MM.1S (cell line): Measurements from ENCODE around the gene TRIM44.

Source experiments
- DNase-seq: peaks from one replicate; pipeline ENCODE4 v3.0.0-alpha.2; 2015
- H2AFZ ChIP-seq: fragments of 300-600 bp; sonication (generic); 2 replicates; pipeline ENCODE4 v1.6.0; 2016; ENCODE audit warnings: antibody characterized with exemption, low read length
- H3F3A ChIP-seq: fragments of 300-600 bp; sonication (generic); 2 replicates; pipeline ENCODE4 v1.6.1; 2016; ENCODE audit warnings: mild to moderate bottlenecking, antibody characterized with exemption, low read length, moderate library complexity, mixed read lengths; ENCODE audit not compliant: insufficient read depth
- H3K27ac ChIP-seq: fragments of 300-600 bp; sonication (generic); 2 replicates; pipeline ENCODE4 v1.5.1; 2016; ENCODE audit warnings: mild to moderate bottlenecking, low read length
- H3K27me3 ChIP-seq: fragments of 300-600 bp; sonication (generic); replicated peaks from 2 replicates; pipeline ENCODE4 v1.6.0; 2016; ENCODE audit warnings: low read length; ENCODE audit not compliant: insufficient read depth
- H3K36me3 ChIP-seq: fragments of 300-600 bp; sonication (generic); replicated peaks from 2 replicates; pipeline ENCODE4 v1.6.1; 2016; ENCODE audit warnings: mild to moderate bottlenecking, low read length, mixed read lengths; ENCODE audit not compliant: insufficient read depth
- H3K4me1 ChIP-seq: fragments of 300-600 bp; sonication (generic); 2 replicates; pipeline ENCODE4 v1.6.1; 2016; ENCODE audit warnings: low read length, mixed read lengths
- H3K4me2 ChIP-seq: fragments of 300-600 bp; sonication (generic); 2 replicates; pipeline ENCODE4 v1.6.0; 2016; ENCODE audit warnings: low read depth, low read length
- H3K4me3 ChIP-seq: fragments of 300-600 bp; sonication (generic); 2 replicates; pipeline ENCODE4 v1.5.1; 2016; ENCODE audit warnings: low read length, mixed read lengths
- H3K79me2 ChIP-seq: fragments of 300-600 bp; sonication (generic); 2 replicates; pipeline ENCODE4 v1.6.1; 2016; ENCODE audit warnings: mixed run types, low read length, mixed read lengths
- H3K9ac ChIP-seq: fragments of 300-600 bp; sonication (generic); 2 replicates; pipeline ENCODE4 v1.6.1; 2016; ENCODE audit warnings: low read length, mixed read lengths
- H3K9me2 ChIP-seq: fragments of 300-600 bp; sonication (generic); replicated peaks from 2 replicates; pipeline ENCODE4 v1.6.1; 2016; ENCODE audit warnings: mild to moderate bottlenecking, low read length, mixed read lengths; ENCODE audit not compliant: insufficient read depth
- H3K9me3 ChIP-seq: fragments of 300-600 bp; sonication (generic); replicated peaks from 2 replicates; pipeline ENCODE4 v1.6.1; 2016; ENCODE audit warnings: mild to moderate bottlenecking, low read length, mixed read lengths; ENCODE audit not compliant: insufficient read depth
- H4K20me1 ChIP-seq: fragments of 300-600 bp; sonication (generic); 2 replicates; pipeline ENCODE4 v1.6.1; 2016; ENCODE audit warnings: mild to moderate bottlenecking, low read length, moderate library complexity, mixed read lengths; ENCODE audit not compliant: insufficient read depth
- EZH2 ChIP-seq: fragments of 300-600 bp; sonication (generic); optimal IDR thresholded peaks from 2 replicates; pipeline ENCODE3; 2017; ENCODE audit warnings: low read depth, mild to moderate bottlenecking, antibody characterized with exemption, low read length, mixed read lengths
- EZH2phosphoT487 ChIP-seq: fragments of 300-600 bp; sonication (generic); IDR thresholded peaks from 2 replicates; pipeline ENCODE4 v1.6.1; 2018; ENCODE audit warnings: antibody characterized with exemption, low read length
- TF ChIP-seq, protein P1 (sequence below): fragments of 300-600 bp; sonication (generic); IDR thresholded peaks from 2 replicates; pipeline ENCODE4 v1.5.1; 2016; ENCODE audit warnings: antibody characterized with exemption, low read length, mixed read lengths

The TRIM44 gene

GRCh38 chr11:35629511-35629910, 33.1 kb upstream of the TRIM44 start:
- Histone ChIP-seq H3K4me2 (no peak overlapping the region), H3K4me3 (no peak overlapping the region), H3K79me2 (no peaks in the 10 kb centered on the region), H3K9ac (no peak overlapping the region), H3K4me1 (no peaks in the 10 kb centered on the region), H3K36me3 (no peaks in the 10 kb centered on the region), H3K9me3 (no peaks in the 10 kb centered on the region), H4K20me1 (no peaks in the 10 kb centered on the region), H3F3A (no peaks in the 10 kb centered on the region), H3K27me3 (no peaks in the 10 kb centered on the region), H2AFZ (no peak overlapping the region), H3K27ac (no peak overlapping the region), H3K9me2 (no peaks in the 10 kb centered on the region)
- DNase-seq, result no peak
- TF ChIP-seq EZH2 (no peak), EZH2phosphoT487 (no peak)
- TF ChIP-seq, protein P1, sequence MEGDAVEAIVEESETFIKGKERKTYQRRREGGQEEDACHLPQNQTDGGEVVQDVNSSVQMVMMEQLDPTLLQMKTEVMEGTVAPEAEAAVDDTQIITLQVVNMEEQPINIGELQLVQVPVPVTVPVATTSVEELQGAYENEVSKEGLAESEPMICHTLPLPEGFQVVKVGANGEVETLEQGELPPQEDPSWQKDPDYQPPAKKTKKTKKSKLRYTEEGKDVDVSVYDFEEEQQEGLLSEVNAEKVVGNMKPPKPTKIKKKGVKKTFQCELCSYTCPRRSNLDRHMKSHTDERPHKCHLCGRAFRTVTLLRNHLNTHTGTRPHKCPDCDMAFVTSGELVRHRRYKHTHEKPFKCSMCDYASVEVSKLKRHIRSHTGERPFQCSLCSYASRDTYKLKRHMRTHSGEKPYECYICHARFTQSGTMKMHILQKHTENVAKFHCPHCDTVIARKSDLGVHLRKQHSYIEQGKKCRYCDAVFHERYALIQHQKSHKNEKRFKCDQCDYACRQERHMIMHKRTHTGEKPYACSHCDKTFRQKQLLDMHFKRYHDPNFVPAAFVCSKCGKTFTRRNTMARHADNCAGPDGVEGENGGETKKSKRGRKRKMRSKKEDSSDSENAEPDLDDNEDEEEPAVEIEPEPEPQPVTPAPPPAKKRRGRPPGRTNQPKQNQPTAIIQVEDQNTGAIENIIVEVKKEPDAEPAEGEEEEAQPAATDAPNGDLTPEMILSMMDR, result no peak

DNA sequence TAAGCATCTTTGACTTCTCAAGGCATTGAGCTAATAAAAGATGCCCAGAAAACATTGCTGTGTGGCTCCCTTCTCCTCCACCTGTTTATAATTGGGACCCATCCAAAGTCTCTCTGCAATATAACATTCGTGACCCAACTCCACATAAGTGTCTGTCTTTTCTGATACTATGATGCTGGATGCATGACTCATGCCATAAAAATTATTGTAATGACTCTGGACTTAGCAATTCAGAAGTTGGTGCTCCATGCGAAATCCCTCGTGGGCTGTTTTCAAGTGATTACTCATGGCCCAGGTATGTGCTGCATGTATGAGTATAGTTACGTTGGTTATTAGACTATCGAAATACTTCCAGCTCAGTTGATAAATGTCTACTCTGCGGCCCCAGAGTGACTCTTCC, 32.7 kb upstream of the TRIM44 start:
- no peak overlapping the region for H3K9ac ChIP-seq
- no peak overlapping the region for H2AFZ ChIP-seq
- H3K4me2 ChIP-seq, result no peak overlapping the region
- H3K27me3 ChIP-seq, result no peaks in the 10 kb centered on the region
- H3F3A ChIP-seq, result no peaks in the 10 kb centered on the region
- no peaks in the 10 kb centered on the region for H3K9me2 ChIP-seq
- no peaks in the 10 kb centered on the region for H3K36me3 ChIP-seq
- no peaks in the 10 kb centered on the region for H3K79me2 ChIP-seq
- no peaks in the 10 kb centered on the region for H3K9me3 ChIP-seq
- no peaks in the 10 kb centered on the region for H4K20me1 ChIP-seq
- H3K4me1 ChIP-seq, result no peaks in the 10 kb centered on the region
- H3K4me3 ChIP-seq, result no peak overlapping the region
- TF ChIP-seq EZH2phosphoT487 (no peak), EZH2 (no peak)
- TF ChIP-seq, protein P1, result no peak
- H3K27ac ChIP-seq, result no peak overlapping the region
- DNase-seq, result no peak

DNA sequence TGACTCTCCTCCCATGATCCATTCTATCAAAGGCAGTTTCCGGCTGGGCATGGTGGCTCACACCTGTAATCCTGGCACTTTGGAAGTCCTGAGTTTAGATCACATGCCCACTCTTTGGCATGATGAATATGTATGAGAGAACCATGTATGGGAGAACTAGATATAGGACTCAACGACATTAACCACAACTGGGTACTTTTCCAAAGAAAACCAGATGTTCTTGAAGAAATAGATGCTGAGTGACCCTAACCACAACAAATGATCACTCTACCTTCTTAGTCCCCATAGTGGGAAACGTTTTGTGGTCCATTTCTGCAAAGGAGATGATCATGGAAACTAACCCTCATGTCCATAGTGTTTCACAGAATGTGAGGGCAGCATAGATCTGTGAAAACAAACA, 30.7 kb upstream of the TRIM44 start:
- H3K27me3 ChIP-seq, result no peaks in the 10 kb centered on the region
- H3K27ac ChIP-seq, result no peak overlapping the region
- H3K9me2 ChIP-seq, result no peaks in the 10 kb centered on the region
- no peaks in the 10 kb centered on the region for H3K36me3 ChIP-seq
- DNase-seq, result no peak
- no peaks in the 10 kb centered on the region for H3F3A ChIP-seq
- H3K9ac ChIP-seq, result no peak overlapping the region
- no peaks in the 10 kb centered on the region for H3K4me1 ChIP-seq
- TF ChIP-seq EZH2, result no peak
- TF ChIP-seq EZH2phosphoT487, result no peak
- TF ChIP-seq, protein P1, result no peak
- H3K79me2 ChIP-seq, result no peaks in the 10 kb centered on the region
- no peaks in the 10 kb centered on the region for H3K9me3 ChIP-seq
- H2AFZ ChIP-seq, result no peak overlapping the region
- no peaks in the 10 kb centered on the region for H4K20me1 ChIP-seq
- H3K4me3 ChIP-seq, result no peak overlapping the region
- H3K4me2 ChIP-seq, result no peak overlapping the region
